ENCODE data around the gene ZNF79. TPM values are rescaled to one million over a fixed set of nuclear protein-coding genes. Genes with fewer than 3 reads are reported as not detected.

The ZNF79 gene
- total and polyA plus RNA-seq, 9 of the 15 experiments (the other 6 are each of a cell fraction or from before 2014, with no cell fraction given) = 0.62 to 7.0 (median 4.1) TPM

GRCh38 chr9:127426756-127427155, 2.6 kb downstream of the ZNF79 start:
- H3K36me3 ChIP-seq (ENCODE audit: control insufficient read depth, insufficient read depth, low read length) = peaks cover 34% of the 10 kb centered on the region
- H3K79me2 ChIP-seq (ENCODE audit: control insufficient read depth, insufficient read depth, low read length) = peaks cover 49% of the 10 kb centered on the region
- no peak overlapping the region for H3K9ac ChIP-seq (ENCODE audit: insufficient read depth in 1 of 2, low read depth in 2 of 2, low read length in 2 of 2)
- BruUV-seq (replicated peaks) = no TSS peak
- intact Hi-C loops (cut with micrococcal nuclease) (loop anchor here (10.0 kb wide), 1 partner anchor 202 kb away; no protein-coding TSS in a partner anchor), in situ Hi-C loops (cut with MboI) (no loop called here)
- 100% methylated on average over 2 of the region's 2 CpGs for WGBS (ENCODE audit: insufficient coverage, low coverage, missing lambda C conversion rate)
- H3K27me3 ChIP-seq (ENCODE audit: control insufficient read depth in 2 of 2, insufficient read depth in 2 of 2, low read length in 2 of 2) = no peaks in the 10 kb centered on the region
- H3K4me3 ChIP-seq = no peak overlapping the region
- ATAC-seq = no peak
- no peak for DNase-seq (ENCODE audit: extremely low read depth in 1 of 4, low spot score in 3 of 4)
- H3K4me1 ChIP-seq (replicated peaks in 1 of 2; ENCODE audit: control insufficient read depth in 2 of 2, insufficient read depth in 2 of 2, low read length in 2 of 2) = peaks cover 23% of the 10 kb centered on the region in 2 experiments
- CTCF ChIA-PET (ENCODE audit: low intra/inter-chr PET ratio) = interaction anchor here (0.6 kb wide), 1 partner anchor 117 kb away, joined by 3 read pairs; no protein-coding TSS in a partner anchor
- H3K9me3 ChIP-seq (replicated peaks; ENCODE audit: control insufficient read depth, insufficient read depth, low read depth, low read length) = no peaks in the 10 kb centered on the region
- no peak overlapping the region; the same call in 2 of the 3 replicates for H3K27ac ChIP-seq (ENCODE audit: extremely low read depth, low read depth, low read length)
- no peaks in the 10 kb centered on the region for H4K20me1 ChIP-seq (replicated peaks; ENCODE audit: control insufficient read depth, insufficient read depth, low read length)
- POLR2A ChIA-PET = no interaction called here
- FAIRE-seq = no peak
- no peak overlapping the region for H2AFZ ChIP-seq (ENCODE audit: low read depth, low read length)
- no peaks in the 10 kb centered on the region for H3K9me1 ChIP-seq (ENCODE audit: control insufficient read depth, insufficient read depth, low read length)
- TF ChIP-seq NR2C1 (IDR thresholded peaks at IDR 0.05) = 0 out of 2 replicates have a peak, but pooled peaks have one; percentile 2
- no peak for TF ChIP-seq NR2C1 (tag; IDR thresholded peaks at IDR 0.05)
- no peak for TF ChIP-seq MTA2 (IDR thresholded peaks at IDR 0.05; ENCODE audit: low read depth)
- no peak overlapping the region; the same call in 1 of the 2 replicates for H3K4me2 ChIP-seq (ENCODE audit: insufficient read depth, low read length)

DNA sequence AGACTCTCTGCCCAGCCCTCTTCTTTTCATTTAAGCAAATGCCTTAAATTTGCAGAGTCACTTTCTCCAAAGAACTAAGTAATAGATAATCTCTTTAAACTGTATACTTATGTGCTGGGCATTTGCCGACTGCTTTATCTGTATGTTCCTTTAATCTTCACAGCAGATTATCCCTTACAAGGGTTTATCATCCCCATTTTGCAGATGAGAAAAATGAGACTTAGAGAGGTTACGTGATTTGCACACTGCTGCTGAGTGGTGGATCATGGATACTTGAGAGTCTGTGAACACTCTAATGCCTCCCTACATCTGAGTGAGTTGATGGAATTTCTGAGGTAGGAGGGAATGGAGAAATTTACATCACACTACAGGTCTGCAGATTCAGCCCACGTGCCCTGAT, 4.2 kb downstream of the ZNF79 start:
- in situ Hi-C loops (cut with MboI) (no loop called here), intact Hi-C loops (cut with micrococcal nuclease) (loop anchor here (10.0 kb wide), 1 partner anchor 204 kb away; no protein-coding TSS in a partner anchor)
- BruUV-seq (replicated peaks) = no TSS peak
- TF ChIP-seq ZNF583 (CRISPR knock-in tag; IDR thresholded peaks at IDR 0.05) = no peak
- TF ChIP-seq RCOR1 (IDR thresholded peaks at IDR 0.05; ENCODE audit: borderline replicate concordance in 1 of 2, low read depth in 2 of 2, low read length in 2 of 2) = peak in 1 of 2 experiments; percentile 20; a peak in 1 of 4 replicates
- peak; percentile 80 for TF ChIP-seq BCOR (IDR thresholded peaks at IDR 0.05)
- TF ChIP-seq KDM1A (IDR thresholded peaks at IDR 0.05) = 0 out of 4 replicates have a peak, but pooled peaks of 1 of the 2 experiments have one; percentile 41
- no peak for TF ChIP-seq EHMT2 (IDR thresholded peaks at IDR 0.05)
- TF ChIP-seq RBM25 (IDR thresholded peaks at IDR 0.05; ENCODE audit: low read depth, low read length, severe bottlenecking) = peak; percentile 70
- 0 out of 2 replicates have a peak, but pooled peaks have one; percentile 46 for TF ChIP-seq ADNP (tag; IDR thresholded peaks at IDR 0.05)
- TF ChIP-seq MYBL2 (IDR thresholded peaks at IDR 0.05; ENCODE audit: low read depth) = no peak
- no peak for TF ChIP-seq MYBL2 (CRISPR knock-in tag; IDR thresholded peaks at IDR 0.05; ENCODE audit: borderline replicate concordance)
- TF ChIP-seq HMBOX1 (IDR thresholded peaks at IDR 0.05) = peak; percentile 16; the same call in 1 of the 2 replicates
- Histone ChIP-seq H3K9ac (ENCODE audit: insufficient read depth in 1 of 2, low read depth in 2 of 2, low read length in 2 of 2) (no peak overlapping the region), H3K27me3 (ENCODE audit: control insufficient read depth in 2 of 2, insufficient read depth in 2 of 2, low read length in 2 of 2) (no peaks in the 10 kb centered on the region), H3K4me3 (no peak overlapping the region), H3K36me3 (ENCODE audit: control insufficient read depth, insufficient read depth, low read length) (peaks cover 45% of the 10 kb centered on the region), H4K20me1 (replicated peaks; ENCODE audit: control insufficient read depth, insufficient read depth, low read length) (no peaks in the 10 kb centered on the region), H3K27ac (ENCODE audit: extremely low read depth, low read depth, low read length) (no peak overlapping the region), H3K79me2 (ENCODE audit: control insufficient read depth, insufficient read depth, low read length) (peaks cover 40% of the 10 kb centered on the region), H2AFZ (ENCODE audit: low read depth, low read length) (no peak overlapping the region), H3K9me3 (replicated peaks; ENCODE audit: control insufficient read depth, insufficient read depth, low read depth, low read length) (no peaks in the 10 kb centered on the region), H3K4me1 (replicated peaks in 1 of 2; ENCODE audit: control insufficient read depth in 2 of 2, insufficient read depth in 2 of 2, low read length in 2 of 2) (peaks cover 7 to 12% of the 10 kb centered on the region in 2 experiments; a peak in 4 of 5 replicates), H3K4me2 (ENCODE audit: insufficient read depth, low read length) (no peak overlapping the region), H3K9me1 (ENCODE audit: control insufficient read depth, insufficient read depth, low read length) (no peaks in the 10 kb centered on the region)
- 57% methylated on average over 3 of the region's 3 CpGs for WGBS (ENCODE audit: insufficient coverage, low coverage, missing lambda C conversion rate)
- FAIRE-seq = no peak
- POLR2A ChIA-PET = no interaction called here
- no peak for DNase-seq (ENCODE audit: extremely low read depth in 1 of 4, low spot score in 3 of 4)
- CTCF ChIA-PET (ENCODE audit: low intra/inter-chr PET ratio) = no interaction called here
- no peak for ATAC-seq
